Hepatocyte (in vitro differentiated cells): ENCODE data around the gene PADI2.

Experiments
- CTCF ChIP-seq: fragments of 200-600 bp; sonication (generic); IDR thresholded peaks from 2 replicates; pipeline ENCODE4 v1.5.1; 2016; ENCODE audit warnings: antibody characterized with exemption, mild to moderate bottlenecking; ENCODE audit not compliant: poor library complexity
- EZH2 ChIP-seq: fragments of 200-600 bp; sonication (generic); IDR thresholded peaks from 2 replicates; pipeline ENCODE4 v1.6.1; 2016; ENCODE audit warnings: antibody characterized with exemption, mild to moderate bottlenecking, borderline replicate concordance
- EZH2phosphoT487 ChIP-seq: fragments of 200-600 bp; sonication (generic); IDR thresholded peaks from one replicate; pipeline ENCODE4 v1.6.1; 2018; ENCODE audit warnings: antibody characterized with exemption, mild to moderate bottlenecking, low read depth, moderate library complexity; ENCODE audit not compliant: unreplicated experiment, severe bottlenecking

- TF ChIP-seq CTCF (no peak), EZH2 (no peak), EZH2phosphoT487 (no peak)
Observed at GRCh38 chr1:17108360-17108759, 10.9 kb downstream of the PADI2 start.
